NCI-H2029 (cell line): Measurements from ENCODE around the gene ZER1.
A peak's percentile ranks its signal among the peaks of the same experiment; 100 is the strongest.
"Not testable (repeated sequence)": the region's sequence is repeated elsewhere in the genome, so short reads cannot be mapped to it uniquely, and the experiment has no call there.

Source experiments
- DNase-seq: peaks from one replicate; lab custom pipeline; 2025; lab: John Stamatoyannopoulos, UW

Gene ZER1

GRCh38 chr9:128787659-128788058, 15.9 kb upstream of the ZER1 start:
- DNase-seq = no peak

GRCh38 chr9:128786681-128787601, 15.2 kb upstream of the ZER1 start, which contains the start of gene TBC1D13:
TSS of gene TBC1D13 (plus strand) at chr9:128787253. CDS start at chr9:128787354, 101 bp downstream.
- DNase-seq = peak; percentile 76

- DNase-seq = no peak
Measured at GRCh38 chr9:128785427-128785826, 13.7 kb upstream of the ZER1 start.

GRCh38 chr9:128782669-128783068, 10.9 kb upstream of the ZER1 start:
- no peak for DNase-seq

GRCh38 chr9:128781187-128782070, 9.7 kb upstream of the ZER1 start:
- DNase-seq = no peak

GRCh38 chr9:128780093-128780492, 8.4 kb upstream of the ZER1 start:
- DNase-seq = not testable (repeated sequence)

GRCh38 chr9:128774804-128775203, 3.1 kb upstream of the ZER1 start:
- DNase-seq = no peak

- DNase-seq = no peak
Measured at GRCh38 chr9:128773049-128773448, 1.3 kb upstream of the ZER1 start.

- no peak for DNase-seq
Measured at GRCh38 chr9:128771094-128771721, 519 bp downstream of the ZER1 start.

GRCh38 chr9:128770286-128771030, 1.3 kb downstream of the ZER1 start:
- no peak for DNase-seq

GRCh38 chr9:128768606-128769005, 3.1 kb downstream of the ZER1 start:
- DNase-seq = no peak

GRCh38 chr9:128765499-128765898, 6.2 kb downstream of the ZER1 start:
- no peak for DNase-seq

- no peak for DNase-seq
Measured at GRCh38 chr9:128764361-128764760, 7.4 kb downstream of the ZER1 start.

GRCh38 chr9:128762671-128763449, 8.9 kb downstream of the ZER1 start:
- no peak for DNase-seq

GRCh38 chr9:128757602-128758001, 14.1 kb downstream of the ZER1 start:
- DNase-seq = no peak

- DNase-seq = no peak
Measured at GRCh38 chr9:128753627-128754026, 18.1 kb downstream of the ZER1 start.

- DNase-seq = no peak
Measured at GRCh38 chr9:128750926-128751595, 20.7 kb downstream of the ZER1 start.

- DNase-seq = no peak
Measured at GRCh38 chr9:128747241-128747640, 24.5 kb downstream of the ZER1 start.

GRCh38 chr9:128743421-128743820, 28.3 kb downstream of the ZER1 start:
- no peak for DNase-seq

GRCh38 chr9:128742401-128742800, 29.3 kb downstream of the ZER1 start:
- no peak for DNase-seq
